Measurements from ENCODE around the gene SLC5A3.

Gene SLC5A3

GRCh38 chr21:34072145-34073031 lies 990 bp upstream of the SLC5A3 start:
- DNase-seq = peak; percentile 20

GRCh38 chr21:34073749-34074282 lies 438 bp downstream of the SLC5A3 start:
- no peak for DNase-seq

- DNase-seq = no peak
Measured at GRCh38 chr21:34074283-34075090, 1.1 kb downstream of the SLC5A3 start.

- no peak for DNase-seq
Measured at GRCh38 chr21:34075091-34075425, 1.7 kb downstream of the SLC5A3 start.

GRCh38 chr21:34075760-34076660 lies 2.6 kb downstream of the SLC5A3 start:
- DNase-seq = no peak

- no peak for DNase-seq
Measured at GRCh38 chr21:34076835-34077234, 3.5 kb downstream of the SLC5A3 start.

- no peak for DNase-seq
Measured at GRCh38 chr21:34077888-34078287, 4.5 kb downstream of the SLC5A3 start.

GRCh38 chr21:34078915-34079314 lies 5.5 kb downstream of the SLC5A3 start:
- DNase-seq = no peak

- DNase-seq = no peak
Measured at GRCh38 chr21:34080710-34081109, 7.3 kb downstream of the SLC5A3 start.

- no peak for DNase-seq
Measured at GRCh38 chr21:34082769-34083168, 9.4 kb downstream of the SLC5A3 start.

- no peak for DNase-seq
Measured at GRCh38 chr21:34083357-34083756, 10.0 kb downstream of the SLC5A3 start.

- DNase-seq = no peak
Measured at GRCh38 chr21:34085129-34085528, 11.8 kb downstream of the SLC5A3 start.

GRCh38 chr21:34086887-34087306 lies 13.5 kb downstream of the SLC5A3 start:
- no peak for DNase-seq

- no peak for DNase-seq
Measured at GRCh38 chr21:34088752-34089151, 15.4 kb downstream of the SLC5A3 start.

- DNase-seq = no peak
Measured at GRCh38 chr21:34091032-34091431, 17.7 kb downstream of the SLC5A3 start.

GRCh38 chr21:34091607-34092006 lies 18.2 kb downstream of the SLC5A3 start:
- DNase-seq = no peak

GRCh38 chr21:34092262-34092921 lies 19.0 kb downstream of the SLC5A3 start:
- DNase-seq = no peak

- DNase-seq = no peak
Measured at GRCh38 chr21:34093083-34093482, 19.7 kb downstream of the SLC5A3 start.

GRCh38 chr21:34094949-34095348 lies 21.6 kb downstream of the SLC5A3 start:
- no peak for DNase-seq

- no peak for DNase-seq
Measured at GRCh38 chr21:34097442-34097841, 24.1 kb downstream of the SLC5A3 start.

GRCh38 chr21:34100337-34100736 lies 27.0 kb downstream of the SLC5A3 start:
- no peak for DNase-seq

- DNase-seq = no peak
Measured at GRCh38 chr21:34100790-34101189, 27.4 kb downstream of the SLC5A3 start.
